M059J (cell line): ENCODE results near the gene MOSPD3. TPM values are rescaled to one million over a fixed set of nuclear protein-coding genes. Genes with fewer than 3 reads are reported as not detected.

ENCODE experiments used
- DNase-seq: peaks from one replicate; pipeline ENCODE4 v3.0.0-alpha.2; 2012; ENCODE audit warnings: low read depth
- total RNA-seq: library from RNA; depleted of rRNA; stranded (reverse); fragments of >200 nt; shearing (Covaris generic); gene quantifications from 2 replicates; pipeline ENCODE4 v1.2.3, GENCODE V29; 2014

Gene MOSPD3
- total RNA-seq, 1 experiment from 2014 or later = 22.0 TPM

GRCh38 chr7:100575206-100575631, 37.1 kb upstream of the MOSPD3 start:
- DNase-seq = no peak

- DNase-seq = no peak
Measured at GRCh38 chr7:100575746-100576383, 36.5 kb upstream of the MOSPD3 start.

GRCh38 chr7:100576384-100576993, 35.9 kb upstream of the MOSPD3 start:
- DNase-seq = no peak

- DNase-seq = no peak
Measured at GRCh38 chr7:100577103-100577502, 35.2 kb upstream of the MOSPD3 start.

GRCh38 chr7:100577507-100577906, 34.8 kb upstream of the MOSPD3 start:
- DNase-seq = no peak

GRCh38 chr7:100578246-100579183, 33.8 kb upstream of the MOSPD3 start:
- no peak for DNase-seq

- DNase-seq = no peak
Measured at GRCh38 chr7:100580466-100581283, 31.7 kb upstream of the MOSPD3 start.

GRCh38 chr7:100582041-100582579, 30.2 kb upstream of the MOSPD3 start:
- DNase-seq = no peak

GRCh38 chr7:100582650-100583049, 29.7 kb upstream of the MOSPD3 start:
- DNase-seq = no peak

GRCh38 chr7:100583132-100584053, 28.9 kb upstream of the MOSPD3 start:
- no peak for DNase-seq

- no peak for DNase-seq
Measured at GRCh38 chr7:100584054-100584682, 28.2 kb upstream of the MOSPD3 start.

- peak; percentile 70 for DNase-seq
Measured at GRCh38 chr7:100584683-100585510, 27.4 kb upstream of the MOSPD3 start.

- DNase-seq = peak; percentile 38
Measured at GRCh38 chr7:100585511-100586265, 26.7 kb upstream of the MOSPD3 start, which contains the start of gene LRCH4. LRCH4 (minus strand) TSS chr7:100586129; CDS start chr7:100586100, 29 bp downstream.

GRCh38 chr7:100586266-100587025, 25.9 kb upstream of the MOSPD3 start, which contains the start of gene FBXO24:
FBXO24 (plus strand) TSS chr7:100586328; CDS start chr7:100586626, 298 bp downstream.
- DNase-seq = peak; percentile 100

- DNase-seq = peak; percentile 51
Measured at GRCh38 chr7:100588438-100588837, 23.9 kb upstream of the MOSPD3 start.

- no peak for DNase-seq
Measured at GRCh38 chr7:100589341-100589947, 22.9 kb upstream of the MOSPD3 start.
